K562 treated with DMSO at 1 percent for 48 hours (cell line): ENCODE data around the gene NDUFB3. TPM values are rescaled to one million over a fixed set of nuclear protein-coding genes. Genes with fewer than 3 reads are reported as not detected.

Experiments
- total RNA-seq: library from RNA; unstranded; fragments of 300-600 nt; gene quantifications from 2 replicates; pipeline ENCODE4 v1.2.3, GENCODE V29; 2022; ENCODE audit warnings: low replicate concordance; ENCODE audit errors: extremely low read depth

Gene NDUFB3
- not detected in 2 replicates for total RNA-seq

DNA sequence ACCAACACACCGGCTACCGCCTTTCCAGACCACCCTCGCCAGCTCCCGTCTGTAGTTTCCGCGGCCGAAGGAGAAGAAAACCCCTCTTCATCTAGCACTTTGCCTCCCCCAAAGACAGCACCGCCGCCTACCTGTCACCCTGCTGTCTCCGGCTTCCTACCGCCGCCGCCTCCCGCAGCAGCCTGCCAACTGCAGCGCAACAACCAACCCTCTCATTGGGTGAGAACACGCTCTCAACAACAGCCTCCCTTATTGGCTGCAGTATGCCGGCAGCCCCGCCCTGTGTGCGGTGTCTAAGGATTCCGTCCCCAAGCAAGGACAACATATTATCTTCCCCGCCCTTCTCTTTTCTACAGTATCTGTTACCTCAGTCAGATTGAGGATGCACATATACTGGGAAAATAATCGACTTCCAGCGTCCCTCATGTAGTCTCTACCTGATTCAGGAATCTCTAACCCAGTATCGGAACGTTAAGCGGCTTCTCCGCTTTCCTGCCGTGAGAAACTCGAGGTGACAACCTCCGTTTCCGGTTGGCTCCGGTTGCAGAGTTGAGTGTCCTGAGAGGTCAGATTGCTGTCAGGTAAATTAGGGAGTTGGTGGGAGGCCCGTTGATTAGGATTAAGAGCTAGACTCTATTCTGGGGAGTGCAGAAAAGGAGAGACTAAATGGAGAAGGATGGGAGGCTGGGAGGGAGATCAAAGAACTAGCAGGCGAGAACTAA, at the start of gene NDUFB3, which contains the start of gene HYCC2:
NDUFB3 (plus strand) TSS at position 523 of the 722 bp plus-strand sequence. CDS start 6,882 bp downstream, outside the sequence.
HYCC2 (minus strand) TSS at position 193 of the 722 bp plus-strand sequence. CDS start 47,662 bp downstream, outside the sequence.

DNA sequence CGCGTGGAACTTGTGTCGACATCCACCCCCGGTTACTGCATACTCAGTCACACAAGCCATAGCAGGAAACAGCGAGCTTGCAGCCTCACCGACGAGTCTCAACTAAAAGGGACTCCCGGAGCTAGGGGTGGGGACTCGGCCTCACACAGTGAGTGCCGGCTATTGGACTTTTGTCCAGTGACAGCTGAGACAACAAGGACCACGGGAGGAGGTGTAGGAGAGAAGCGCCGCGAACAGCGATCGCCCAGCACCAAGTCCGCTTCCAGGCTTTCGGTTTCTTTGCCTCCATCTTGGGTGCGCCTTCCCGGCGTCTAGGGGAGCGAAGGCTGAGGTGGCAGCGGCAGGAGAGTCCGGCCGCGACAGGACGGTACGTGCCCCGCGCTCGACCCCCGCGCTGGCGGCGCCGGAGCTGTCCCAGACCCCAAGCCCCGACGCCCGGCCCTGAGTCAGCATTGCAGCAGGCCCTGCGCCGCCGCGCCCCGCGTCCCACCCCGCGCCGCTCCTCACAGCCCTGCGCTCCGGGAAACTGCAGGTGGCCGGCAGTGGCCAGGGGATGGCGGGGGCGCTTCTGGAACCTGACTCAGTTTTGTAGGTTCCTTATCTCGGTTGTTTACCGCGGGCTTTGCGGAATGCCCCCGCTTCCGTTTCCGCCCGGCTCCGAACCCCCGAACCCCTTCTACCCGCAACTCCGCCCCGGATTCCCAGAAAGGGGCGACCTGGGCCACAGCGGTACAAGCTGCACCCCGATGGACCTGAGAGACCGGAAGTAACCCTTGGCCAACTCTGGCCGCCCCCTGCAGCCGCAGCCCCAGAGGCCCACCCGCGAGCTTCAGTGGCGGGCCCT, 44.5 kb downstream of the NDUFB3 start, which contains the start of gene CFLAR:
CFLAR (plus strand) TSS at position 50 of the 844 bp plus-strand sequence. CDS start 13,702 bp downstream, outside the sequence.

Other genes with a start within 250 kb of the NDUFB3 start
- gene CLK1, start 207.3 kb upstream of the NDUFB3 start, total RNA-seq: not detected in 2 replicates
- not detected in 2 replicates for gene PPIL3, start 182.9 kb upstream of the NDUFB3 start, total RNA-seq
- not detected in 2 replicates for gene NIF3L1, start 182.6 kb upstream of the NDUFB3 start, total RNA-seq
- gene ORC2, start 108.3 kb upstream of the NDUFB3 start, total RNA-seq: not detected in 2 replicates
- gene HYCC2, start 330 bp upstream of the NDUFB3 start, total RNA-seq: not detected in 2 replicates
- gene CFLAR, start 44.2 kb downstream of the NDUFB3 start, total RNA-seq: not detected in 2 replicates
- not detected in 2 replicates for gene CASP10, start 111.1 kb downstream of the NDUFB3 start, total RNA-seq
- not detected in 2 replicates for gene CASP8, start 188.5 kb downstream of the NDUFB3 start, total RNA-seq